Measurements from ENCODE around the gene RBM38.

RBM38 gene

GRCh38 chr20:57352305-57352704 is 38.9 kb upstream of the RBM38 start:
- Histone ChIP-seq H3K9ac (ENCODE audit: low read length in 2 of 2) (no peak overlapping the region), H3K9me3 (ENCODE audit: control insufficient read depth in 2 of 2, low read length in 2 of 2) (no peaks in the 10 kb centered on the region), H3K27me3 (ENCODE audit: control insufficient read depth in 1 of 2, insufficient read depth in 2 of 2, low read length in 2 of 2) (peaks cover 0 to 4% of the 10 kb centered on the region in 2 donors), H3K27ac (ENCODE audit: low read length) (no peak overlapping the region), H3K36me3 (ENCODE audit: control insufficient read depth in 2 of 2, insufficient read depth in 2 of 2, low read length in 2 of 2) (peaks cover 19 to 25% of the 10 kb centered on the region in 2 donors), H3K4me1 (ENCODE audit: control insufficient read depth, insufficient read depth, low read length) (peaks cover 10% of the 10 kb centered on the region), H3K4me3 (ENCODE audit: low read length in 2 of 2) (peak overlapping the region in 1 of 2 donors; percentile 97)

DNA sequence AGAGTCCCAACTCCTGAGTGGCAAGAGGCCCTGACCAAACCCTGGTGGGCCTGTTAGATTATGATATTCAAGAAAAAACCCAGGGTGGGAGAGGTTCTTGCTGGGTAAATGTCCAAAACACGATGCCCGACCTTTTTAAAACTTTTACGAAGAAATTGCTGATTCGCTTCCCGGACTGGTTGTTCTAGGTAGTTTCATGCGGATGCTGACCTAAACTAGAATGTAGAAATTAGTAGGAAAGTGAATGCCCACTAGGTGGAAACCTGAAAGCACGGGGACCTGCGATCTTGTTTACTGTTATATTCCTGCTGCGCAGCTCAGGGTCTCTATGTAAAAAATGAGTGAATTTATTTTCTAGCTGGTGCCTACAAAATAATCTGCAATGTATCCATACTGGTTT is 37.8 kb upstream of the RBM38 start:
- Histone ChIP-seq H3K4me3 (ENCODE audit: low read length in 2 of 2) (no peak overlapping the region), H3K27me3 (ENCODE audit: control insufficient read depth in 1 of 2, insufficient read depth in 2 of 2, low read length in 2 of 2) (no peaks in the 10 kb centered on the region), H3K36me3 (ENCODE audit: control insufficient read depth in 2 of 2, insufficient read depth in 2 of 2, low read length in 2 of 2) (peaks cover 19 to 25% of the 10 kb centered on the region in 2 donors), H3K9ac (ENCODE audit: low read length in 2 of 2) (no peak overlapping the region), H3K9me3 (ENCODE audit: control insufficient read depth in 2 of 2, low read length in 2 of 2) (no peaks in the 10 kb centered on the region), H3K4me1 (ENCODE audit: control insufficient read depth, insufficient read depth, low read length) (peaks cover 10% of the 10 kb centered on the region), H3K27ac (ENCODE audit: low read length) (no peak overlapping the region)

DNA sequence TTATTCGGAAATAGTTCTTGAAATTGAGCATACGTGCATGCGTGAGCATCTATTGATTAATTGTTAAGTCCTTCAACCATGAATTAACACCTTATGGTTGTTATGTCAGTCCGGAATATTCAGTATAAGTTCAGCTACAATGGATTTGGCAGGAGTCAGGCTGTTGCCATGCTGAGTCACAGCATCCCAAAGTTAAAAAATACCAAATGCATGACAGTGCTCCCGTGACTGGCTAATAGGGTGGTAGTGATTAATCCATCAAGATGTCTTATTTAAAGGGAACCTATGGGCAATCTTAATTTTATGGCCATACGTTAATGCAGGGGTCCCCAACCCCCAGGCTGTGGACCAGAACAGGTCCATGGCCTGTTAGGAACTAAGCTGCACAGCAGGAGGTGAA is 29.7 kb upstream of the RBM38 start:
- Histone ChIP-seq H3K27me3 (ENCODE audit: control insufficient read depth in 1 of 2, insufficient read depth in 2 of 2, low read length in 2 of 2) (no peaks in the 10 kb centered on the region), H3K27ac (ENCODE audit: low read length) (no peak overlapping the region), H3K36me3 (ENCODE audit: control insufficient read depth in 2 of 2, insufficient read depth in 2 of 2, low read length in 2 of 2) (peaks cover 18 to 22% of the 10 kb centered on the region in 2 donors), H3K9me3 (ENCODE audit: control insufficient read depth in 2 of 2, low read length in 2 of 2) (no peaks in the 10 kb centered on the region), H3K9ac (ENCODE audit: low read length in 2 of 2) (no peak overlapping the region), H3K4me1 (ENCODE audit: control insufficient read depth, insufficient read depth, low read length) (no peaks in the 10 kb centered on the region), H3K4me3 (ENCODE audit: low read length in 2 of 2) (no peak overlapping the region)

DNA sequence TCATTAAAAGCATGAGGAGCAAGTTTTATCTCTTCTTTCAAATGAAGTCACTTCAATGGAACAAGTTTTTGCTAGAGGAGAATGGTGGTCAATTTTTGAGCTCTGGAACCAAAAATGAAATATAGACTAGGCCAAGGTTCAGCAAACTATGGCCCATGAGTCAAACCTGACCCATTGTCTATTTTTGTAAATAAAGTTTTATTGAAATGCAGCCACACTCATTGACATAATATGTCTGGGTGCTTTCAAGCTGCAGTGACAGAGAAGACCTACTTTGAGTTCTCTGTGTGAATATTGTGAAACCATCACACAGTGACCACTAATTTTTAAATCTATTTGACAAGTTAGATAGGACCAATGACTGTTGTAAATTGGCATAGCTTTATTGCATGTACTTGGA is 26.7 kb upstream of the RBM38 start:
- H3K4me3 ChIP-seq (ENCODE audit: low read length in 2 of 2) = no peak overlapping the region
- H3K9me3 ChIP-seq (ENCODE audit: control insufficient read depth in 2 of 2, low read length in 2 of 2) = no peaks in the 10 kb centered on the region
- H3K4me1 ChIP-seq (ENCODE audit: control insufficient read depth, insufficient read depth, low read length) = no peaks in the 10 kb centered on the region
- no peaks in the 10 kb centered on the region for H3K27me3 ChIP-seq (ENCODE audit: control insufficient read depth in 1 of 2, insufficient read depth in 2 of 2, low read length in 2 of 2)
- H3K27ac ChIP-seq (ENCODE audit: low read length) = no peak overlapping the region
- H3K36me3 ChIP-seq (ENCODE audit: control insufficient read depth in 2 of 2, insufficient read depth in 2 of 2, low read length in 2 of 2) = peaks cover 42 to 44% of the 10 kb centered on the region in 2 donors
- no peak overlapping the region for H3K9ac ChIP-seq (ENCODE audit: low read length in 2 of 2)

GRCh38 chr20:57369596-57369995 is 21.6 kb upstream of the RBM38 start:
- Histone ChIP-seq H3K27me3 (ENCODE audit: control insufficient read depth in 1 of 2, insufficient read depth in 2 of 2, low read length in 2 of 2) (no peaks in the 10 kb centered on the region), H3K27ac (ENCODE audit: low read length) (no peak overlapping the region), H3K4me3 (ENCODE audit: low read length in 2 of 2) (no peak overlapping the region), H3K9me3 (ENCODE audit: control insufficient read depth in 2 of 2, low read length in 2 of 2) (no peaks in the 10 kb centered on the region), H3K4me1 (ENCODE audit: control insufficient read depth, insufficient read depth, low read length) (peaks cover 1% of the 10 kb centered on the region), H3K9ac (ENCODE audit: low read length in 2 of 2) (no peak overlapping the region), H3K36me3 (ENCODE audit: control insufficient read depth in 2 of 2, insufficient read depth in 2 of 2, low read length in 2 of 2) (peaks cover 80% of the 10 kb centered on the region in 2 donors)

- Histone ChIP-seq H3K4me3 (ENCODE audit: low read length in 2 of 2) (no peak overlapping the region), H3K36me3 (ENCODE audit: control insufficient read depth in 2 of 2, insufficient read depth in 2 of 2, low read length in 2 of 2) (peaks cover 84 to 87% of the 10 kb centered on the region in 2 donors), H3K9ac (ENCODE audit: low read length in 2 of 2) (no peak overlapping the region), H3K27ac (ENCODE audit: low read length) (no peak overlapping the region), H3K4me1 (ENCODE audit: control insufficient read depth, insufficient read depth, low read length) (peaks cover 3% of the 10 kb centered on the region), H3K9me3 (ENCODE audit: control insufficient read depth in 2 of 2, low read length in 2 of 2) (no peaks in the 10 kb centered on the region), H3K27me3 (ENCODE audit: control insufficient read depth in 1 of 2, insufficient read depth in 2 of 2, low read length in 2 of 2) (no peaks in the 10 kb centered on the region)
Measured at GRCh38 chr20:57370316-57370715, 20.9 kb upstream of the RBM38 start.

DNA sequence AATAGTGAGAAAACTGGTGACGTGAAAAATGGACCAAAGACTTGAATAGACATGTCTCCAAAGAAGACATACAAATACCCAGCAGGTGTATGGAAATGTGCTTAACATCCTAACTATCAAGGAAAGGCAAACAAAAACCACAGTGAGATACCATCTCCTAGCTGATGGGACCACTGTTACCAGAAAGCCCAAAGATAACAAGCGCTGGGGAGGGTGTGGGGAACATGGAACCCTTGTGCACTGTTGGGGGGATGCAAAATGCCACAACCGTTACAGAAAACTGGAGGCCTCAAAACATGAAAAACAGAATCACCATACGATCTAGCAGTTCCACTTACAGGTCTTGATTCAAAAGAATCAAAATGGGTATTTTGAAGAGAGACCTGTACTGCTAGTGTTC is 19.8 kb upstream of the RBM38 start:
- Histone ChIP-seq H3K4me3 (ENCODE audit: low read length in 2 of 2) (no peak overlapping the region), H3K27ac (ENCODE audit: low read length) (no peak overlapping the region), H3K27me3 (ENCODE audit: control insufficient read depth in 1 of 2, insufficient read depth in 2 of 2, low read length in 2 of 2) (no peaks in the 10 kb centered on the region), H3K9me3 (ENCODE audit: control insufficient read depth in 2 of 2, low read length in 2 of 2) (no peaks in the 10 kb centered on the region), H3K4me1 (ENCODE audit: control insufficient read depth, insufficient read depth, low read length) (peaks cover 3% of the 10 kb centered on the region), H3K9ac (ENCODE audit: low read length in 2 of 2) (no peak overlapping the region), H3K36me3 (ENCODE audit: control insufficient read depth in 2 of 2, insufficient read depth in 2 of 2, low read length in 2 of 2) (peaks cover 81 to 88% of the 10 kb centered on the region in 2 donors)

DNA sequence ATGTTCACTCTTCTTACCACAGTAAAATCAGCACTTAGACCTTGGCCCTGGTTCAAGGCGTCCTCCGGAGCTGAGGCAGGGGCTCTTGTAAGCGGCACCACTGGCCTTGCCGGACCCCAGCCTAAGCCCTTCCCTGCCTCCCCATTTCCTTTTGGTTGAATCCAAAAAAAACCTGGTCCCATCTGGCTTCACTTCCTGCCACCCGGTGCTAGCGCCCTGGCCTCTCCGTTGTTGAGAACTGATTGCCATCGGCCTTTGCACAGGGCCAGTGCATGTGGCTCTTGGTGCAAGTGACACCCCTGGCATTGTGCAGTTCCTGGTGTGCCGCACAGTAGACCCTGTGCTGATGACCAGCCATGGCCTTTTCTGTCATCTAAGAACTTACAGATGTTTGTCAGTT is 19.0 kb upstream of the RBM38 start:
- Histone ChIP-seq H3K9me3 (ENCODE audit: control insufficient read depth in 2 of 2, low read length in 2 of 2) (no peaks in the 10 kb centered on the region), H3K4me3 (ENCODE audit: low read length in 2 of 2) (no peak overlapping the region), H3K4me1 (ENCODE audit: control insufficient read depth, insufficient read depth, low read length) (peaks cover 3% of the 10 kb centered on the region), H3K9ac (ENCODE audit: low read length in 2 of 2) (no peak overlapping the region), H3K36me3 (ENCODE audit: control insufficient read depth in 2 of 2, insufficient read depth in 2 of 2, low read length in 2 of 2) (peaks cover 78 to 84% of the 10 kb centered on the region in 2 donors), H3K27ac (ENCODE audit: low read length) (no peak overlapping the region), H3K27me3 (ENCODE audit: control insufficient read depth in 1 of 2, insufficient read depth in 2 of 2, low read length in 2 of 2) (no peaks in the 10 kb centered on the region)

- H3K36me3 ChIP-seq (ENCODE audit: control insufficient read depth in 2 of 2, insufficient read depth in 2 of 2, low read length in 2 of 2) = peaks cover 79 to 88% of the 10 kb centered on the region in 2 donors
- no peaks in the 10 kb centered on the region for H3K27me3 ChIP-seq (ENCODE audit: control insufficient read depth in 1 of 2, insufficient read depth in 2 of 2, low read length in 2 of 2)
- H3K9me3 ChIP-seq (ENCODE audit: control insufficient read depth in 2 of 2, low read length in 2 of 2) = no peaks in the 10 kb centered on the region
- no peak overlapping the region for H3K9ac ChIP-seq (ENCODE audit: low read length in 2 of 2)
- H3K4me3 ChIP-seq (ENCODE audit: low read length in 2 of 2) = no peak overlapping the region
- H3K4me1 ChIP-seq (ENCODE audit: control insufficient read depth, insufficient read depth, low read length) = peaks cover 3% of the 10 kb centered on the region
- H3K27ac ChIP-seq (ENCODE audit: low read length) = no peak overlapping the region
Measured at GRCh38 chr20:57372581-57373350, 18.4 kb upstream of the RBM38 start.

DNA sequence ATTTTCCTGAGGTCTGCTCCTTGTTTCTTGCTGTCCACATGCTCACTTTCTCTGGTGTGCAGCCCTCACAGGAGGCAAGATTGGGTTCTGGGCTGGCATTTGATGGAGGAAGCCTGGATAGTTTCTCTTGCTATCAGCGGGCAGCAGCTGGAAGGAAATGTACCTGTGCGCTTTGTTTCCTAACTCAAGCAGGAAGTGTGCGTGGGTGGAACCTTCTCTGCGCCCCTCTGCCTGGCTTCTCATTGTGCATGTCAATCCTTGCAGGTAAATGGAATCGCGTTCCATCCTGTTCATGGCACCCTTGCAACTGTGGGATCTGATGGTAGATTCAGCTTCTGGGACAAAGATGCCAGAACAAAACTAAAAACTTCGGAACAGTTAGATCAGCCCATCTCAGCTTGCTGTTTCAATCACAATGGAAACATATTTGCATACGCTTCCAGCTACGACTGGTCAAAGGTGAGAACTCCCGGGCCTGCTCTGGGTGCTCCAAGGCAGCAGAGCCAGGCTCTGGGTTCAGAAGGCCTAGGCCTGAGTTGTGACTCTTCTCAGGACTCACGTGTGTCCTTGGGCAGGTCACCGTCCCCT is 16.8 kb upstream of the RBM38 start:
- H3K4me3 ChIP-seq (ENCODE audit: low read length in 2 of 2) = no peak overlapping the region
- H3K9ac ChIP-seq (ENCODE audit: low read length in 2 of 2) = no peak overlapping the region
- no peaks in the 10 kb centered on the region for H3K9me3 ChIP-seq (ENCODE audit: control insufficient read depth in 2 of 2, low read length in 2 of 2)
- no peak overlapping the region for H3K27ac ChIP-seq (ENCODE audit: low read length)
- no peaks in the 10 kb centered on the region for H3K27me3 ChIP-seq (ENCODE audit: control insufficient read depth in 1 of 2, insufficient read depth in 2 of 2, low read length in 2 of 2)
- H3K4me1 ChIP-seq (ENCODE audit: control insufficient read depth, insufficient read depth, low read length) = peaks cover 3% of the 10 kb centered on the region
- peaks cover 75 to 81% of the 10 kb centered on the region in 2 donors for H3K36me3 ChIP-seq (ENCODE audit: control insufficient read depth in 2 of 2, insufficient read depth in 2 of 2, low read length in 2 of 2)

Data from stomach smooth muscle (tissue), 2 donors.